Transverse colon (tissue), 4 donors: ENCODE measurements around the gene ZXDA. TPM values are rescaled to one million over a fixed set of nuclear protein-coding genes. Genes with fewer than 3 reads are reported as not detected.

Experiments
- DNase-seq: peaks from one replicate; pipeline ENCODE4 v3.0.0-alpha.2; 2019
- H3K27ac ChIP-seq, 4 donors: fragments of 200-600 bp; sonication (generic); 2 replicates each; pipeline ENCODE4 v1.5.1; 2016 to 2018; ENCODE audit warnings: inconsistent platforms in 4 of 4
- H3K27me3 ChIP-seq: fragments of 200-600 bp; sonication (generic); 2 replicates; pipeline ENCODE4 v1.5.1; 2017; ENCODE audit warnings: inconsistent platforms
- H3K36me3 ChIP-seq, 4 donors: fragments of 200-600 bp; sonication (generic); 2 replicates each; pipeline ENCODE4 v1.5.1; 2017 to 2019; ENCODE audit warnings: inconsistent platforms in 4 of 4
- H3K4me1 ChIP-seq, 4 donors: fragments of 200-600 bp; sonication (generic); 2 replicates each; pipeline ENCODE4 v1.5.1; 2017 to 2020; ENCODE audit warnings: inconsistent platforms in 4 of 4
- H3K4me3 ChIP-seq, 4 donors: fragments of 200-600 bp; sonication (generic); 1 replicate in 1 of 4; 2 replicates in 3 of 4; pipeline versions ENCODE4 v1.5.1 to v1.6.1; 2017 to 2019; ENCODE audit warnings: inconsistent platforms in 4 of 4
- H3K9me3 ChIP-seq, 2 donors: fragments of 200-600 bp; sonication (generic); 2 replicates each; pipeline ENCODE4 v1.5.1; 2017 to 2019; ENCODE audit warnings: inconsistent platforms in 2 of 2
- EP300 ChIP-seq: sonication (generic); formaldehyde crosslinking; IDR thresholded peaks from one replicate; pipeline ENCODE4 v1.6.1; 2017; ENCODE audit warnings: antibody characterized with exemption, low read depth
- POLR2A ChIP-seq: fragments of 450-650 bp; IDR thresholded peaks from one replicate; pipeline ENCODE4 v1.6.1; 2016; ENCODE audit warnings: antibody characterized with exemption, mild to moderate bottlenecking, moderate library complexity
- POLR2AphosphoS5 ChIP-seq, 3 donors: sonication (generic); formaldehyde crosslinking; IDR thresholded peaks; one replicate each; pipeline ENCODE4 v1.6.1; 2016; ENCODE audit warnings: antibody characterized with exemption in 3 of 3
- WGBS, 2 donors: methylation state at CpG; one replicate each; pipeline ENCODE4 v1.1.5; 2018; ENCODE audit warnings: low coverage in 1 of 2; 5-methylcytosine and 5-hydroxymethylcytosine counted together
- in situ Hi-C, 4 donors: fragments of 200-750 bp; cut with MboI; loops; one replicate each; pipeline versions ENCODE4 v1.15.0 to v1.15.1; 2017; ENCODE audit warnings: low sequenced_read_pairs in 3 of 4, low pct_ligation_motif_present in 1 of 4, low pct_unique_long_range_greater_than_20kb in 1 of 4
- intact Hi-C: fragments of 100-400 bp; cut with DNase I; formaldehyde crosslinking; loops from one replicate; pipeline ENCODE4 v1.15.1; 2023; ENCODE audit warnings: low total_unique reads
- total RNA-seq, 4 donors: library from RNA; depleted of rRNA; stranded (reverse); fragments of >200 nt; gene quantifications; one replicate each; pipeline ENCODE4 v1.1.0, GENCODE V29; 2016
- TF ChIP-seq, protein P1 (sequence below), 5 experiments: fragments of 200-600 bp in 3 of 5; fragments of 450-650 bp in 2 of 5; sonication (generic) in 3 of 5; IDR thresholded peaks; 1 replicate in 2 of 5; 2 replicates in 3 of 5; pipeline ENCODE4 v1.5.1; 2016 to 2017; ENCODE audit warnings: antibody characterized with exemption in 5 of 5, inconsistent platforms in 3 of 5, mild to moderate bottlenecking in 2 of 5, moderate library complexity in 1 of 5

The ZXDA gene
- total RNA-seq, 4 donors from 2014 or later = 5.2 to 18.7 (median 9.2) TPM

DNA sequence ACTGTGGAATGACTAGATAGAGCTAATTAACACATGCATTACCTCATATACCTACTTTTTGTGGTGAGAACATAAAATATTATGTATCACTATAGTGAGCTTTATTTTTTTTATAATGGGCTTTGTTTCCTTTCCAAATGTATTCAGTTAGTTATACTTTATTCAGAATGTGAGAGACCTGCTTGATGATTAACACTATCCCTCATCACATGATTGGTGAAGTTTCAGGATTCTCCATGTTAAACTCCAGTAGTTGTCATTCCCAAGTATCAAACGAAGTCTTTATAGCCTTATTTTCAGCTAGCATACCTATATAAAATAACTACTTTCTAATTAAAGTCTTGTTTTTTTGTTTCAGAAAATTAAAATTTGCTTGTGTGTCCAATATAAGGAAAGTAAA lies 8.8 kb downstream of the ZXDA start:
- Histone ChIP-seq H3K36me3 (no peaks in the 10 kb centered on the region), H3K27me3 (no peaks in the 10 kb centered on the region), H3K9me3 (no peaks in the 10 kb centered on the region), H3K4me3 (no peak overlapping the region), H3K4me1 (no peaks in the 10 kb centered on the region), H3K27ac (no peak overlapping the region)
- TF ChIP-seq EP300 (no peak), POLR2A (no peak), POLR2AphosphoS5 (IDR thresholded peaks at IDR 0.05) (no peak)
- TF ChIP-seq, protein P1, sequence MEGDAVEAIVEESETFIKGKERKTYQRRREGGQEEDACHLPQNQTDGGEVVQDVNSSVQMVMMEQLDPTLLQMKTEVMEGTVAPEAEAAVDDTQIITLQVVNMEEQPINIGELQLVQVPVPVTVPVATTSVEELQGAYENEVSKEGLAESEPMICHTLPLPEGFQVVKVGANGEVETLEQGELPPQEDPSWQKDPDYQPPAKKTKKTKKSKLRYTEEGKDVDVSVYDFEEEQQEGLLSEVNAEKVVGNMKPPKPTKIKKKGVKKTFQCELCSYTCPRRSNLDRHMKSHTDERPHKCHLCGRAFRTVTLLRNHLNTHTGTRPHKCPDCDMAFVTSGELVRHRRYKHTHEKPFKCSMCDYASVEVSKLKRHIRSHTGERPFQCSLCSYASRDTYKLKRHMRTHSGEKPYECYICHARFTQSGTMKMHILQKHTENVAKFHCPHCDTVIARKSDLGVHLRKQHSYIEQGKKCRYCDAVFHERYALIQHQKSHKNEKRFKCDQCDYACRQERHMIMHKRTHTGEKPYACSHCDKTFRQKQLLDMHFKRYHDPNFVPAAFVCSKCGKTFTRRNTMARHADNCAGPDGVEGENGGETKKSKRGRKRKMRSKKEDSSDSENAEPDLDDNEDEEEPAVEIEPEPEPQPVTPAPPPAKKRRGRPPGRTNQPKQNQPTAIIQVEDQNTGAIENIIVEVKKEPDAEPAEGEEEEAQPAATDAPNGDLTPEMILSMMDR (IDR thresholded peaks at IDR 0.05) = no peak
- in situ Hi-C loops (loop anchor here (25.0 kb wide), 2 partner anchors 89 to 314 kb away; partner anchors contain the start of gene ZXDB (in 4 of the 4)), intact Hi-C loops (loop anchor here (5.0 kb wide), 1 partner anchor 1679 kb away; no protein-coding TSS in a partner anchor)
- 55 to 100% methylated on average over 1 of the region's 1 CpG for WGBS, 2 donors
- no peak for DNase-seq

DNA sequence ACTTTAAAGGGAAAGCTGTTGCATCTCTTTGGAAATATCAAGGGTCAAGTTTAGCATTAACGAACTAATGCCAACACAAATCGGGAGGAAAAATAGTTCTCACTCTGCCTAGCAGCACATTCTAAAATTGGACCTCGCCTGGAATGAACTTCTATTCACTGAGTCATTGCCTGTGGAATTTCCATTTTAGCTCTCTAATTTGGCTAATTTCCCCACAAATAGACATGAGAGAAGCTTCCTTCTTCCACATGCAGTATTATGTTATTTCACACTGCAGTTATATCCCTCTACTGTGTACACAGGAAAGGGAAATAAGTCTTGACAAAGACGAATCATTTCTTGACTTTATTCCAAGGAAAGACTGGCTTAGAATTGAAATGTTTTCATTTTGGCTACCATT lies 9.3 kb downstream of the ZXDA start:
- in situ Hi-C loops (loop anchor here (25.0 kb wide), 2 partner anchors 89 to 314 kb away; partner anchors contain the start of gene ZXDB (in 4 of the 4)), intact Hi-C loops (loop anchor here (5.0 kb wide), 1 partner anchor 1679 kb away; no protein-coding TSS in a partner anchor)
- no peak for TF ChIP-seq EP300
- TF ChIP-seq, protein P1 (IDR thresholded peaks at IDR 0.05) = no peak
- TF ChIP-seq POLR2AphosphoS5 (IDR thresholded peaks at IDR 0.05) = no peak
- no peak for TF ChIP-seq POLR2A
- H3K4me3 ChIP-seq = no peak overlapping the region
- H3K27ac ChIP-seq = peak overlapping the region in 3 of 4 donors; percentile 8 to 40 (median 27)
- no peaks in the 10 kb centered on the region for H3K27me3 ChIP-seq
- H3K9me3 ChIP-seq = no peaks in the 10 kb centered on the region
- no peaks in the 10 kb centered on the region for H3K4me1 ChIP-seq
- no peak for DNase-seq
- no peaks in the 10 kb centered on the region for H3K36me3 ChIP-seq
- WGBS, 2 donors = 33 to 56% methylated on average over 1 to 4 of the region's 4 CpGs

DNA sequence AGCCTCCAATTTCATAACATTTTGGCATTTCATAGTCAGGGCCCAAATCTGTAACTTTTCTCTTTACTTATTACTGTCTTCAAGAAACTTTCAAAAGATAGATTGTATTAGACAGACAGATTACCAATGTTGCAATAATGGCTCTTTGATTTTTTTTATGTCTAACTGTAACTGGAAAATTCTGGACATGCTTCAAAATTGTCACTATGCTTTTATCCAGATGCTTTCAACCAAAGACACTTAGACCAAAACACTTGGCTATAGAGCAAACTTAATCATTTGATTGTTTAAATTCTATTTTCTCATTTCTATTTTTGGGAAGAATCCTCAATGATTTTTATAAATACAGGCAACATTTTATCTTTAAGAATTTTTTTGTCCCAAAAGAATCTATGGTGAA lies 10.4 kb downstream of the ZXDA start:
- Histone ChIP-seq H3K27ac (peak overlapping the region in 1 of 4 donors; percentile 40), H3K36me3 (no peaks in the 10 kb centered on the region), H3K4me3 (no peak overlapping the region), H3K4me1 (no peaks in the 10 kb centered on the region), H3K27me3 (no peaks in the 10 kb centered on the region), H3K9me3 (no peaks in the 10 kb centered on the region)
- TF ChIP-seq POLR2A = no peak
- DNase-seq = no peak
- intact Hi-C loops = loop anchor here (5.0 kb wide), 1 partner anchor 1678 kb away; no protein-coding TSS in a partner anchor
- in situ Hi-C loops = loop anchor here (25.0 kb wide), 2 partner anchors 88 to 313 kb away; partner anchors contain the start of gene ZXDB (in 4 of the 4)

DNA sequence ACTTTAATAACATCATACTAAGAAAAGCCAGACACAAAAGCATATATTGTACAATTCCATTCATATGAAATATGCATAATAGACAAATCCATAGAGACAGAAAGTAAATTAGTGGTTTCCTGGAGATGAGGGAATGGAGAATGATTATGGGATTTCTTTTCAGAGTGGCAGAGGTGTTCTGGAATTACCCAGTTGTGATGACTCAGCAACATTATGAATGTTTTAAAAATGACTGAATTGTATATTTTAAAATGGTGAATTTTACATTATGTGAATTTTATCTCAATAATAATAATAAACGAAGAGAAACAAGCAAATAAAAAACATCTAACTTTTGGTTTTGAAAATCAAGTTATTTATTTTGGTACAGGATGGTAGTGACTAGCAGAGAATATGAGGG lies 11.2 kb downstream of the ZXDA start:
- DNase-seq = no peak
- TF ChIP-seq EP300 = no peak
- TF ChIP-seq POLR2A = no peak
- TF ChIP-seq, protein P1 (IDR thresholded peaks at IDR 0.05) = no peak
- TF ChIP-seq POLR2AphosphoS5 (IDR thresholded peaks at IDR 0.05) = no peak
- intact Hi-C loops = no loop called here

DNA sequence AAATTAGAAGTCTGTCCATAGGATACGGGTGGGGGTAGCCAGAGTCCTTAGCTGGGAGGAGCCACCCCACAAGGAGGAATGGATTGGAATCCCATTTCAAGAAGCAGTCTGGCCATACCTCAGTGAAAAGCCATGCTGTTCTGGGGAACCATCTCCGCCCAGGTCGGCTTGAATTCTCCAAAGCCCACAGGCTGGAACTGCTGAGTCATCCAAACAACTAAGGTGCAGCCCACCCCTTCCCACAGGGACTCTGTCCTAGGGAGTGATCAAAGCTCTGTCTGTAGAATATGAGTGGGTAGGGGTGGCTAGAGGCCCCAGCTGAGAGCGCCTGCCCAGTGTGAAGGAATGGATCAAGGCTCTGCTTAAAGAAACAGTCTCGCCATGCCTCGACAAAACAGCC lies 38.8 kb downstream of the ZXDA start:
- no peaks in the 10 kb centered on the region for H3K9me3 ChIP-seq
- in situ Hi-C loops (no loop called here), intact Hi-C loops (no loop called here)
- TF ChIP-seq POLR2AphosphoS5 (IDR thresholded peaks at IDR 0.05) (no peak), POLR2A (no peak), EP300 (no peak)
- TF ChIP-seq, protein P1 (IDR thresholded peaks at IDR 0.05) = no peak
- no peaks in the 10 kb centered on the region for H3K27me3 ChIP-seq
- DNase-seq = no peak
- H3K36me3 ChIP-seq = no peaks in the 10 kb centered on the region
- no peak overlapping the region for H3K27ac ChIP-seq
- no peaks in the 10 kb centered on the region for H3K4me1 ChIP-seq
- 87% methylated on average over 6 of the region's 6 CpGs; no CpG with 5 or more reads in 1 of the 2 donors for WGBS, 2 donors
- no peak overlapping the region for H3K4me3 ChIP-seq

More for the DNA sequence above, 11.2 kb downstream of the ZXDA start:
- in situ Hi-C loops = no loop called here
- Histone ChIP-seq H3K4me3 (no peak overlapping the region), H3K36me3 (no peaks in the 10 kb centered on the region), H3K27ac (no peak overlapping the region), H3K27me3 (no peaks in the 10 kb centered on the region), H3K9me3 (no peaks in the 10 kb centered on the region), H3K4me1 (no peaks in the 10 kb centered on the region)
- WGBS, 2 donors = 43 to 48% methylated on average over 1 of the region's 1 CpG
